Endothelial cell of umbilical vein (primary cell): ENCODE results near the gene LAMA4. TPM values are rescaled to one million over a fixed set of nuclear protein-coding genes. Genes with fewer than 3 reads are reported as not detected.

Experiments used
- BruUV-seq: library from RNA; stranded (reverse); fragments of 400-500 nt; replicated peaks from 2 replicates; lab custom pipeline; 2021; lab: Mats Ljungman, UMichigan
- CTCF ChIA-PET: fragments of 300-600, 350-600 bp; sonication (Branson Sonifier 250); formaldehyde crosslinking; loops from one replicate; lab custom pipeline; 2021; ENCODE audit warnings: antibody characterized with exemption, inconsistent platforms; lab: Charles Lee
- POLR2A ChIA-PET: fragments of 300-600, 350-600 bp; sonication (Branson Sonifier 250); formaldehyde crosslinking; loops from one replicate; lab custom pipeline; 2021; ENCODE audit warnings: antibody characterized with exemption, inconsistent platforms; lab: Charles Lee
- DNase-seq: peaks from one replicate; pipeline ENCODE4 v3.0.0-alpha.2; 2011; ENCODE audit warnings: low read depth, low spot score
- FAIRE-seq: peaks from 2 replicates; lab custom pipeline; 2011; peaks lifted over from hg19 to GRCh38; lab: Jason Lieb, UNC
- H2AFZ ChIP-seq: 2 replicates; pipeline ENCODE4 v1.6.0; 2012; ENCODE audit warnings: low read depth, low read length, control low read depth, inconsistent platforms
- H3K27ac ChIP-seq: 2 replicates; pipeline ENCODE4 v1.5.1; 2011; ENCODE audit warnings: low read depth, mild to moderate bottlenecking, control low read depth, low read length, moderate library complexity; ENCODE audit not compliant: insufficient read depth
- H3K27me3 ChIP-seq, 2 experiments: 2 replicates each; pipeline versions ENCODE4 v1.6.0 to v1.6.1; 2011; ENCODE audit warnings: low read length in 2 of 2, mixed read lengths in 1 of 2; ENCODE audit not compliant: control insufficient read depth in 2 of 2, insufficient read depth in 2 of 2
- H3K36me3 ChIP-seq, 2 experiments: 2 replicates in 1 of 2; 3 replicates in 1 of 2; pipeline ENCODE4 v1.5.1; 2011; ENCODE audit warnings: low read length in 2 of 2, mild to moderate bottlenecking in 1 of 2, moderate library complexity in 1 of 2; ENCODE audit not compliant: control insufficient read depth in 2 of 2, insufficient read depth in 2 of 2; ENCODE audit errors: extremely low read depth in 1 of 2
- H3K4me1 ChIP-seq: 3 replicates; pipeline ENCODE4 v1.5.1; 2011; ENCODE audit warnings: mild to moderate bottlenecking, low read length; ENCODE audit not compliant: control insufficient read depth, insufficient read depth; ENCODE audit errors: extremely low read depth
- H3K4me2 ChIP-seq: 2 replicates; pipeline ENCODE4 v1.6.1; 2011; ENCODE audit warnings: low read length, control low read depth, mixed read lengths; ENCODE audit not compliant: insufficient read depth
- H3K4me3 ChIP-seq, 3 experiments: fragments of 200-600 bp in 1 of 3; sonication (generic), shearing (Covaris generic) in 1 of 3; replicated peaks in 1 of 3; 2 replicates each; pipeline ENCODE4 v1.5.1; 2011 to 2016; ENCODE audit warnings: control low read depth in 3 of 3, low read length in 3 of 3, mild to moderate bottlenecking in 2 of 3, inconsistent platforms in 1 of 3, low read depth in 1 of 3, moderate library complexity in 1 of 3; ENCODE audit not compliant: insufficient read depth in 1 of 3
- H3K79me2 ChIP-seq: 2 replicates; pipeline ENCODE4 v1.6.0; 2012; ENCODE audit warnings: low read length, inconsistent platforms; ENCODE audit not compliant: control insufficient read depth, insufficient read depth
- H3K9ac ChIP-seq: replicated peaks from 2 replicates; pipeline ENCODE3; 2011; ENCODE audit warnings: low read length, control low read depth; ENCODE audit not compliant: insufficient read depth; ENCODE audit errors: extremely low read depth
- H3K9me1 ChIP-seq: replicated peaks from 3 replicates; pipeline ENCODE4 v1.6.0; 2011; ENCODE audit warnings: mild to moderate bottlenecking, low read length; ENCODE audit not compliant: control insufficient read depth, insufficient read depth; ENCODE audit errors: extremely low read depth
- H3K9me3 ChIP-seq: replicated peaks from 2 replicates; pipeline ENCODE4 v1.5.1; 2012; ENCODE audit warnings: low read length, inconsistent platforms; ENCODE audit not compliant: control insufficient read depth, insufficient read depth
- H4K20me1 ChIP-seq: replicated peaks from 2 replicates; pipeline ENCODE3; 2011; ENCODE audit warnings: mild to moderate bottlenecking, low read length; ENCODE audit not compliant: control insufficient read depth, insufficient read depth; ENCODE audit errors: extremely low read depth
- CTCF ChIP-seq, 2 donors: IDR thresholded peaks; 1 replicate in 1 of 2; 2 replicates in 1 of 2; pipeline ENCODE4 v1.5.1; 2011; ENCODE audit warnings: low read length in 2 of 2, mild to moderate bottlenecking in 2 of 2, moderate library complexity in 2 of 2, control low read depth in 1 of 2, inconsistent platforms in 1 of 2, low read depth in 1 of 2; ENCODE audit not compliant: insufficient read depth in 1 of 2; ENCODE audit errors: extremely low read depth in 1 of 2
- EZH2 ChIP-seq: IDR thresholded peaks from 2 replicates; pipeline ENCODE4 v1.6.1; 2012; ENCODE audit warnings: borderline replicate concordance, low read depth, mild to moderate bottlenecking, moderate library complexity, low read length, inconsistent platforms; ENCODE audit not compliant: severe bottlenecking
- FOS ChIP-seq: IDR thresholded peaks from 2 replicates; pipeline ENCODE4 v1.6.1; 2011; ENCODE audit warnings: mild to moderate bottlenecking, low read length, moderate library complexity, borderline replicate concordance; ENCODE audit not compliant: insufficient read depth
- GATA2 ChIP-seq: IDR thresholded peaks from 2 replicates; pipeline ENCODE4 v1.7.0; 2011; ENCODE audit warnings: low read depth, mild to moderate bottlenecking, moderate library complexity, mixed read lengths, low read length; ENCODE audit not compliant: insufficient read length, insufficient read depth
- JUN ChIP-seq: IDR thresholded peaks from 2 replicates; pipeline ENCODE4 v1.6.1; 2011; ENCODE audit warnings: borderline replicate concordance, low read depth; ENCODE audit not compliant: insufficient read length, insufficient read depth
- MAX ChIP-seq: IDR thresholded peaks from 2 replicates; pipeline ENCODE4 v1.6.1; 2011; ENCODE audit not compliant: insufficient read depth, insufficient read length
- MYC ChIP-seq: IDR thresholded peaks from one replicate; pipeline ENCODE4 v1.6.1; 2011; ENCODE audit warnings: mild to moderate bottlenecking, low read depth, low read length
- POLR2A ChIP-seq: IDR thresholded peaks from 2 replicates; pipeline ENCODE4 v1.6.1; 2012; ENCODE audit warnings: low read depth, mild to moderate bottlenecking, control low read depth, low read length
- POLR2AphosphoS5 ChIP-seq: IDR thresholded peaks from 2 replicates; pipeline ENCODE4 v1.6.1; 2012; ENCODE audit warnings: low read depth, mild to moderate bottlenecking, control low read depth, low read length, moderate library complexity; ENCODE audit not compliant: insufficient read depth
- dilution Hi-C: fragments of 300-500 bp; cut with MboI; formaldehyde crosslinking; loops from one replicate; pipeline ENCODE4 v1.15.0; 2019; ENCODE audit warnings: low sequenced_read_pairs; ENCODE audit not compliant: extremely low pct_ligation_motif_present
- intact Hi-C: fragments of 100-400 bp; cut with micrococcal nuclease; formaldehyde crosslinking; loops from one replicate; pipeline ENCODE4 v1.10.0; 2022
- polyA plus RNA-seq, 4 experiments: library from polyadenylated mRNA; depleted of rRNA in 3 of 4; stranded (reverse) in 3 of 4; unstranded in 1 of 4; fragments of >200 nt; gene quantifications; 2 replicates each; pipeline versions ENCODE4 v1.2.1 to v1.2.3, GENCODE V29; 2011 to 2012; ENCODE audit warnings: missing spikeins in 1 of 4
- total RNA-seq: library from RNA; stranded (reverse); gene quantifications from 2 replicates; pipeline ENCODE4 v1.2.3, GENCODE V29; 2021

LAMA4 gene
- total and polyA plus RNA-seq, 2 donors (not counting 3 experiments of a cell fraction or from before 2014, with no cell fraction given), result 384 to 629 TPM

GRCh38 chr6:112286010-112286409 is 31.6 kb upstream of the LAMA4 start:
- ChIA-PET POLR2A (no interaction called here), CTCF (interaction anchor here (1.1 to 5.3 kb wide), 6 partner anchors 11 to 106 kb away, joined by 4 to 32 read pairs (median 6); no protein-coding TSS in a partner anchor)
- Histone ChIP-seq H3K36me3 (no peaks in the 10 kb centered on the region), H3K79me2 (no peaks in the 10 kb centered on the region), H3K27me3 (no peaks in the 10 kb centered on the region), H2AFZ (no peak overlapping the region), H3K9me3 (no peaks in the 10 kb centered on the region), H3K9me1 (no peaks in the 10 kb centered on the region), H3K27ac (no peak overlapping the region), H3K4me2 (no peak overlapping the region), H3K4me1 (peaks cover 6% of the 10 kb centered on the region), H3K9ac (no peak overlapping the region), H3K4me3 (no peak overlapping the region), H4K20me1 (no peaks in the 10 kb centered on the region)
- intact Hi-C loops (no loop called here), dilution Hi-C loops (no loop called here)
- DNase-seq (no peak), FAIRE-seq (no peak)
- no TSS peak for BruUV-seq
- TF ChIP-seq GATA2 (peak; percentile 30), POLR2AphosphoS5 (no peak)

GRCh38 chr6:112284603-112285002 is 30.2 kb upstream of the LAMA4 start:
- H3K79me2 ChIP-seq, result no peaks in the 10 kb centered on the region
- no peak for DNase-seq
- no peak overlapping the region for H3K9ac ChIP-seq
- TF ChIP-seq POLR2AphosphoS5, result no peak
- TF ChIP-seq JUN, result no peak
- no peak for TF ChIP-seq FOS
- TF ChIP-seq EZH2, result no peak
- no peak for TF ChIP-seq GATA2
- no peak for TF ChIP-seq POLR2A
- TF ChIP-seq MYC, result no peak
- TF ChIP-seq MAX, result no peak
- TF ChIP-seq CTCF (IDR thresholded peaks at IDR 0.05; ENCODE audit: extremely low read depth in 1 of 2, insufficient read depth in 1 of 2, low read depth in 1 of 2, low read length in 2 of 2), result no peak
- H3K4me1 ChIP-seq, result peaks cover 10% of the 10 kb centered on the region
- H3K27me3 ChIP-seq, result no peaks in the 10 kb centered on the region
- no peak overlapping the region for H3K4me2 ChIP-seq
- H3K9me1 ChIP-seq, result no peaks in the 10 kb centered on the region
- H4K20me1 ChIP-seq, result no peaks in the 10 kb centered on the region
- POLR2A ChIA-PET, result no interaction called here
- intact Hi-C loops (no loop called here), dilution Hi-C loops (no loop called here)
- H3K4me3 ChIP-seq, result no peak overlapping the region
- H3K9me3 ChIP-seq, result no peaks in the 10 kb centered on the region
- CTCF ChIA-PET, result interaction anchor here (1.3 to 5.3 kb wide), 4 partner anchors 10 to 105 kb away, joined by 4 to 32 read pairs (median 8); no protein-coding TSS in a partner anchor
- no peak for FAIRE-seq
- H2AFZ ChIP-seq, result no peak overlapping the region
- no peak overlapping the region for H3K27ac ChIP-seq
- no TSS peak for BruUV-seq
- no peaks in the 10 kb centered on the region for H3K36me3 ChIP-seq
